GM21723 (cell line): ENCODE data around the gene SBNO2.

Experiments used
- ATAC-seq: cut with Tn5 transposase; IDR thresholded peaks from one replicate; pipeline ENCODE4 v1.9.1; 2021; ENCODE audit warnings: mild to moderate bottlenecking, moderate library complexity; ENCODE audit not compliant: unreplicated experiment

Gene SBNO2

DNA sequence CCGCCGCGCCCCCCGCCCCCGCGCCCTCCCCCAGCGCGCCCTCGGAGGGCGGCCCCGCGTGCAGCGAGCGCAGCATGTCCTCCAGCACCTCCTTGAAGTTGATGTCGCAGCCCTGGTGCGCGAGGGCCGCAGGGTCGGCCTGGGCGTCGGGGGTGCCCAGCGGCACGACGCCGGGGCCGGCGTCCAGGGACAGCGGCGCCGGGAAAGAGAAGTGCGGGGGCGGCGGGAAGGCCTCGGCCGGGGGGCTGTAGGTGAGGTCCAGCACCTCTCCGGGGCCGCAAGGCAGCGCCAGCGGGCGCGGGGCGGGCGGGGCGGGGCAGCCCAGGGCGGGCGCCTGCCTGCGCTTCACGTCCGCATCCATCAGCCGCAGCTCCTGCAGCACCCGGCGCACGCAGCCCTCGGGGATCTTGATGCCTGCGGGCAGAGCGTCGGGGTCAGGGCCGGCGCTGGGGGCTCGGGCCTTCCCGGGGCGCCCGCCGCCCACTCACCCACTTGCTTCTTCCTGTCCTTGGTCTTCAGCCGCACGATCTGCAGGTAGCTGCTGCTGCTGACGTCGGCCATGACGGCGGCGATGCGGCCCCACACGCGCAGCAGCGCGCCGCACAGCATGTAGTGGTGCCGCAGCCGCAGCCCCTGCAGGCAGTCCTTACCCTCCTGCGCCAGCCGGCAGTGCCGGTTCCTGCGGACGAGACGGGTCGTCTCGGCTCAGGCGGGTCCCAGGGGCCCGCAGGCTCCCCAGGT is 65.6 kb downstream of the SBNO2 start:
- ATAC-seq, result no peak

DNA sequence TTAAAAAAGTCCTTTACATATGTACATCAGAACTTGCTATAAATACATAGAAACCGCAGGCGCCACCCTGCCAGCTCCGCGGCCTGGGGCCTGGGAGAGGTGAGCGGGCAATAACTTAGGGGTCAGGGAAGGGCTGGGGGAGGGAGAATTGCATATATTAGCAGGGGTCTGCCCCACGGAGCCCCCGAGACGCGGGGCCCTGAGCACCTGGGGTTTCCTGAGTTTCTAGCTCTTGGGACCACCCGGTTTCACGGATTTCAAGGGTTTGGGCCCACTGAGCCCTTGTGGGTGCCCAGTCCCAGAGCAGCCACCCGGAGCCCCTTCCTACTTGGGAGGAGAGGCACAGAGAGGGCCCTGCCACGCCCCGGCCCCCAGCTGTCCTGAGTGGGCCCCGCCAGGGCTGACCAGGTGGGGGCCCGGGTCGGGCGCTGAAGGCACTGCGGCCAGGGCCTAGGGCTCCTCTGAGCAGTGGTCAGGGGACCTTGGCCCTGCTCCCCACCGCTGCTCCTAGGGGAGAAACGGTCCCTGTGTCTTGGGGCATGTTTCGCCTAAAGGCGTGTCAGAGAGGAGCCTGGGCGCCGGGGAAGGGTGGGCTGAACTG is 66.3 kb downstream of the SBNO2 start:
- no peak for ATAC-seq

DNA sequence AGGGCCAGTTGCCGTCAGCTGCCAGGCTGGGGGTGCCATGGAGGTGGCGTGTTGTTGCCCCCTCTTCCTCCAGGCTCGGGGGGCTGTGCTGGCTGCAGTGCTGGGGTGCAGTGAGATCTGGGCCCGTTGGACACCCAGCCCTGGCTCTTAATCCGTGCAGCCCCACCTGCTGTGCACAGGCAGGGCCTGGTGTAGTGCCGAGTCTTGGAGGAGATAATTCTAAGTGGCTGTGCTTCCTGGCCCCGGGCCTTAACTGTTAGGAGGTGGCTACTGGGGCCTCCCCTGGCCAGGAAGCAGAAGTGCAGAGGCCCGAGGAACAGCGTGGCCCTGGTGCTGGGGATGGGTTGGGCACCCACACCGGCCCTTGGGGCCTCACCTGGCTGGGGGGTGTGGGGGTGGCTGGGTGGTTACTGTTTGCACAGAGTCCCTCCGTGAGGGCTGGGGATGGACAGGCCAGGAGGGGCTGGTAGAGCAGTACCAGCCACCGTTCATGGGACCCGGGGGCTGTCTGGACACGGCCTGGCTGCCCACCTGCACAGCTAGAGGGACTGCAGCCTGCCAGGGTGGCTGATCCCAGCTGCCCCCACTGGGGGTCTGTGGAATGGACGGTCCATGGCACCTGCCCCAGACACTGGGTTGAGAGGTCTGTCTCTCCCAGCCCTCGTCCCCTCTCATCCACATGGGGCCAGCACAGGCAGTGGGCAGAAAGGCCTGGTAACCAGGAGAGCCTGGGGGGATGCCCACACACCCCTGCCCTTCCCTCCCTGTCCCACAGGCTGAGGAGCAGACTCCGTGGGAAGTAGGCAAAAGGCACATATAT is 67.0 kb downstream of the SBNO2 start:
- no peak for ATAC-seq

DNA sequence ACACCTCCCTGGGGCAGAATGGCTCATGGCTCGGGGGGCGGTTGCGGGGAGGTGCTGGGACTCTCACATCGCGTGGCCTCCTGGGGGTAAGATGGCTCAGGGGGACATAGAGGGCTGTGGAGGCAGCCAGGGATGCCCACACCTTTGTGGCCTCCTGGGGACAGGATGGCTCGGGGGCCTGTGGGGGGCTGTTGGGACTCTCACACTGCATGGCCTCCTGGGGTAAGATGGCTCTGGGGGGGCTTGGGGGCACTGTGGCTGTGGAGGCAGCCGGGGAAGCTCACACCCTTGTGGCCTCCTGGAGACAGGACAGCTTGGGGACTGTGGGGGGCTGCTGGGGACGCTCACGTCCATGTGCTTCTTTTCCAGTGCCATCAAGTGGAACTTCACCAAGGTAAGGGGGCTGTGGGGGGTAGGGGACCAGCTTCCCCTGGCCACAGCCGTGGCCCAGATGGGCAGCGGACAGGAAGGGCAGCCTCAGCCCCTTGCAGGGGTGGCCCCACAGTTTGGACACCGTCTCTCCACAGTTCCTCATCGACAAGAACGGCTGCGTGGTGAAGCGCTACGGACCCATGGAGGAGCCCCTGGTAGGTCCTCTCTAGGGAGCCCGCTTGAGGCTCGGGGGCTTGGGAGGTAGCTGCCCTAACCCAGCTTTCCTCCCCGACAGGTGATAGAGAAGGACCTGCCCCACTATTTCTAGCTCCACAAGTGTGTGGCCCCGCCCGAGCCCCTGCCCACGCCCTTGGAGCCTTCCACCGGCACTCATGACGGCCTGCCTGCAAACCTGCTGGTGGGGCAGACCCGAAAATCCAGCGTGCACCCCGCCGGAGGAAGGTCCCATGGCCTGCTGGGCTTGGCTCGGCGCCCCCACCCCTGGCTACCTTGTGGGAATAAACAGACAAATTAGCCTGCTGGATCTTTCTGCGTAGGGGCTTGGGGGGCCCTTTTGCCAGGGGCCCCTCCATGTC is 67.9 kb downstream of the SBNO2 start:
- no peak for ATAC-seq

DNA sequence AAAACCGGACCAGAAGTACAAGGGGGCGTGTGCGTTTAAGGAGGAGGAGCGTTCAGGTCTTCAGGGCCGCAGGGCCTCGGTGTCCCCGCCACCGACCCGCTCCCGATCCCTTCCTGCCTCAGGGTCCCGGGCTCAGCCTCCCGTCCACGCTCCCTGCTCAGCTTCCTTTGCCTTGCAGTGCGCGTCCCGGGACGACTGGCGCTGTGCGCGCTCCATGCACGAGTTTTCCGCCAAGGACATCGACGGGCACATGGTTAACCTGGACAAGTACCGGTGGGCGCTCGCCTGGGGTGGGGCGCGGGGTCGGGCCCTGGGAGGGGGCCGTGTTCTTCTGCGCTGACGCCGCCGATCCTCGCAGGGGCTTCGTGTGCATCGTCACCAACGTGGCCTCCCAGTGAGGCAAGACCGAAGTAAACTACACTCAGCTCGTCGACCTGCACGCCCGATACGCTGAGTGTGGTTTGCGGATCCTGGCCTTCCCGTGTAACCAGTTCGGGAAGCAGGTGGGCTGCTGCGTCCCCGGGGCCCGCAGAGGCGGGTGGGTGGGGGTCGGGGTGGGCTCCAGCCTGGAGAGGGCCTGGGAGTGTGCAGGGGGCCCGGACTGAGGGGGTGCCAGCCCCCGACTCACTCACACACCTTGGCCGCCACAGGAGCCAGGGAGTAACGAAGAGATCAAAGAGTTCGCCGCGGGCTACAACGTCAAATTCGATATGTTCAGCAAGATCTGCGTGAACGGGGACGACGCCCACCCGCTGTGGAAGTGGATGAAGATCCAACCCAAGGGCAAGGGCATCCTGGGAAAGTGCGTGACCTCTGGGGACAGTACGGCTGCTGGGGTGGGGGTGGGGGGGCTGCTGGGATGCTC is 68.8 kb downstream of the SBNO2 start:
- no peak for ATAC-seq

DNA sequence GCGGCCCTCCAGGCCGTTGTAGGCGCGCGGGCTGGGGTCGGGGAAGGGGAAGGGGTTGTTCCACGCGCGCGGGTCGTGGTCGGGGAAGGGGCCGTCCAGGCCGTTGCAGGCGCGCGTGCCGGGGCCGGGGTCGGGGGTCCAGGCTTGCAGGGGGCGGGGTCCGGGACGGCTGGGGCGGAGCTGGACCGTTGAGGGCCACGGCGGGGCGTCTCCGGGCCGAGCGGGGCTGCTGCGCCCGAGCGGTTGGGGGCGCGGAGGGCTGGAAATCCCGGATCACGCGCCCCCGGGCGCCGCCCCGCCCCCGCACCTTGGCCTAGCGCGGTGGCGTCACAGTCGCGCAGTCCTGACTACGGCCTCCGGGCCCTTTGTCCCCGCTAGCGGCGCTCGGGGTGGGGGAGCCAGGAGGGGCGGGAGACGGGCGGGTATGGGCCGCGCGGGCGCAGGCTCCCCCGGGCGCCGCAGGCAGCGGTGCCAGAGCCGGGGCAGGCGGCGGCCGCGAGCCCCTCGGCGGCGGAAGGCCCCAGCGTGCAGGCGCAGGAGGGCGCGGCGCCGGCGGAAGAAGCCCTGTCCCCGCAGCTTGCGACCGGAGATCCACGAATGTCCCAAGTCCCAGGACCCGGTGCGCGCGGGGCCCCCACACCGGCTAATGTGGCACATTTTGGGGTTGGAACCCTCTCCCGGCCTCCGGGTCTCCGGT is 69.6 kb downstream of the SBNO2 start:
- peak; percentile 27 for ATAC-seq

DNA sequence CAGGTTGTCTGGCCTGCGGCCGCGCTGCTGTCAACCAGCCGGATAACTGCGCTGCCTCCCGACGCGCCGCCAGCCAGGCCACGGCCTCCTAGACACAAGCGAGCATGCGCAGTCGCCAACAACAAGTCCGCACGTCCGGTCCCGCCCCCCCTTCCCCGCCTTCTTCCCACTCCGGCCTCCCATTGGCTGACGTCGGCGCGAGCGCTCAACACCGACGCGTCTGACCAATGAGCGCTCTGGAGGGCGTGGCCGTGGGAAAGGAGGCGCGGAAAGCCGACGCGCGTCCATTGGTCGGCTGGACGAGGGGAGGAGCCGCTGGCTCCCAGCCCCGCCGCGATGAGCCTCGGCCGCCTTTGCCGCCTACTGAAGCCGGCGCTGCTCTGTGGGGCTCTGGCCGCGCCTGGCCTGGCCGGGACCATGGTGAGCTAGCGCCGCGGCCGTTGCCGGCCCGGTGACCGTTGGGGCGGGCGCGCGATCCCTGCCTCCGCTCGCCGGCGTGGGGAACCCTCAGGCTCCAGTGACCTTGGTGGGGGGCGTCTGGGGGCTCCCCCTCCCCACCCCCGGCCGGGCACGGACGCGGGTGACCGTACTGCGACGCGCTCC is 70.3 kb downstream of the SBNO2 start, which contains the start of gene GPX4:
Gene GPX4, plus strand, starts transcription at position 287 of the 603 bp plus-strand sequence. Its CDS starts 50 bp downstream, at position 337.
- ATAC-seq, result peak; percentile 48

DNA sequence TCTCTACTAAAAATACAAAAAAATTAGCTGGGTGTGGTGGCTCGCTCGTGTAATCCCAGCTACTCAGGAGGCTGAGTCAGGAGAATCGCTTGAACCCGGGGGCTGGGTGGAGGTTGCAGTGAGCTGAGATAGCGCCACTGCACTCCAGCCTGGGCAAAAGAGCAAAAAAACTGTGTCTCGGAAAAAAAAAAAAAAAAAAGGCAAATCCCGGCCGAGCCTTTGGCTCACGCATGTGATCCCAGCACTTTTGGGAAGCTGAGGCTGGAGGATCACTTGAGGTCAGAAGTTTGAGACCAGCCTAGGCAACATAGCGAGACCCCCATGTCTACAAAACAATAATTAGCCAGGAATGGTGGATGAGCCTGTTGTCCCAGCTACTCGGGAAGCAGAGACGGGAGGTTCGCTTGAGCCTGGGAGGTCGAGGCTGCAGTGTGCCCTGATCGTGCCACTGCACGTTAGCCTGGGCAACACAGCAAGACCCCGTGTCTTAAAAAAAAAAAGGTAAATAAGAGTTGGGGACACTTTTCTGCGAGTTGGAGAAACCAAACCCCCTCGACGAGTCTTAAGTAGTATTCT is 70.8 kb downstream of the SBNO2 start:
- ATAC-seq, result no peak

DNA sequence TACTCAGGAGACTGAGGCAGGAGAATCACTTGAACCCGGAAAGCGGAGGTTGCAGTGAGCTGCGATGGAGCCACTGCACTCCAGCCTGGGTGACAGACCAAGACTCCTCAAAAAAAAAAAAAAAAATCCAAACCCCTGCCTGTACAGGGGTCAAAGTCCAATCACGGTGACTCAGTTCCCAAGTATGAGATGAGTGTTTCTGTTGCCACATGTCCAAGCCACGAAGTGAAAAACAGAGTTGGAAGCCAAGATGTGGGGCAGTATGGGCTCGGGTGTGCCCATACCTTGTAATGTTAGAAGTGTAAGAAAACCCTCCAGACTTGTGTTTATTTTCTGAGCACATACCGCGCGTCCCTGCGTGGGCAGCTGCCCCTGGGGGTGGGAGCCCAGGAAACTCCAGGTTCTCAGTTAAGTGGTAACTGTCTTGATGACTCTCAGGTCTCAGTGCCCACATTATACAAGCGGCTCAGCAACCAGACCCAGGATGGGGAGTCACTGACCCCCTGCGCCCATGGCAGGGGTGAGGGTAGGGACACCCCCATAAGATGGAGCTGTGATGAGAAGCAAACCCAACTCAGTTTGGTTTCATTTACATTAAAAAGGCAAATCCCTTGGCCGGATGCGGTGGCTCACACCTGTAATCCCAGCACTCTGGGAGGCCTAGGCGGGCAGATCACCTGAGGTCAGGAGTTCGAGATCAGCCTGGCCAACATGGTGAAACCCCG is 71.5 kb downstream of the SBNO2 start:
- ATAC-seq, result no peak

DNA sequence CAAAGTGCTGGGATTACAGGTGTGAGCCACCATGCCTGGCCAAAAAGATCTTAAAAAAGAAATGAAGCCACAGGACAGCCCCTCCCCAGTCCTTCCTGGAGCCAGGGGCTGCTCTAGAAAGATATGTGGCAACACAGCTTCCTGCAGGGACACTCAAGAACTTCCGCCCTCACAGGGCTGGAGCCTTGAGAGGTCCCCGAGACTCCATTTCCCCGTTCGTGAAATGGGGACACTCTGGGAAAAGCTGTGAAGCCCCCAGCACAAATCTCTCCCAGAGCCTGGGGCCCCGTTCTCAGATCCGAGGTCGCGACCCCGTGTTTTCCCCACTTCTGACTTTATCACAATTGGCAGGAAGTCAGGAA is 72.8 kb downstream of the SBNO2 start:
- no peak for ATAC-seq

DNA sequence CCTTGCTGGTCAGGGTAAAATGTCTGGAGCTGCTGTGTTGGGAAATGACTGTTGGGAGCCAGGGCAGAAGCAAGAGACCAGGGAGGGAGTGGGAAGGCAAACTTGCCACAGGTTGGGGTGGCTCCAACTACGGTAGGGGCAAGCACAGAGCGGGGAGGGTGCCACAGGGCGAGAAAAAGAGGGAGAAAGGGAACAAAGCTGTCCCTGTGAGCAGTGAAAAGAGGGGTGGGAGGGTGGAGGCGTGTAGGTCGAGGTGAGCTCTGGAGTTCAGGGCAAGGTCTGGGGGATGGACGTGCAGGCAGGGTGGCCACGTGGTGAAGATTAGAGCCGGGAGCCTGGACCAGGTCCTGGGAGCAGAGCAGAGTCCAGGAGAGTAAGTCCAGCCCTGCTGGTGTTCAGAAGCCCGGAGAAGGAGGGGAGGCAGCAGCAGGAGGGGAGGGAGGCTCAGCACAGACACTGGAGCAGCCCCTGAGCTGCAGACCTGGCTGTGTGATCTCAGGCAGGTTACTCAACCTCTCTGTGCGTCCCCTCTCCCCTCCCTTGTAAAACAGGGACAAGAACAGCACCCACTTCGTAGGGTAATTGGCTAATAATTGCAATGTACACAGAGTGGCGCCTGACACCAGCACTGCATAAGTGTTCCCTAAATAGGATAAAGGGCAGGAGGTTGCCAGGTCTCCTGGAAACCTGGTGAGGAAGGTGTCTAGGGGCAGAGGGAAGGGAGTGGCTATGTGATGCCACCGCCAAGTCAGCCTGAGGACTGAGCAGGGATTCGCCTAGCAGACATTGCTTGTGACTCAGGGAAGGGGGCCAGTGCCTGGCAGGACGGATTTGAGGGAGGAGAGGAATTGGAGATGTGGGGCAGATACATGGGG is 75.7 kb downstream of the SBNO2 start:
- no peak for ATAC-seq

DNA sequence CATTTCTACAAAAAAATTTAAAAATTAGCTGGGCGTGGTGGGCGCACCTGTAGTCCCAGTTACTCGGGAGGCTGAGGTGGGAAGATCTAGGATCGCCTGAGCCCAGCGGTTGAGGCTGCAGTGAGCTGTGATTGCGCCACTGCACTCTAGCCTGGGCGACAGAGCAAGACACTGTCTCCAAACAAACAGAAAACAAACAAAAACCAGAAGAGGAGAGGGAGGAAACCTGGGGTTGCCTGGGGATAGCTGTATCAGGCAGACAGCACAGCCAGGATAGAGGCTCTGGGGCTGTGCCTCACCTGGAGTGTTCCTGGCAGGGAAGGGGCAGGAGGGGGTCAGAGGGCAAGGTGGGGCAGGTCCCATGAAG is 76.3 kb downstream of the SBNO2 start:
- ATAC-seq, result no peak

DNA sequence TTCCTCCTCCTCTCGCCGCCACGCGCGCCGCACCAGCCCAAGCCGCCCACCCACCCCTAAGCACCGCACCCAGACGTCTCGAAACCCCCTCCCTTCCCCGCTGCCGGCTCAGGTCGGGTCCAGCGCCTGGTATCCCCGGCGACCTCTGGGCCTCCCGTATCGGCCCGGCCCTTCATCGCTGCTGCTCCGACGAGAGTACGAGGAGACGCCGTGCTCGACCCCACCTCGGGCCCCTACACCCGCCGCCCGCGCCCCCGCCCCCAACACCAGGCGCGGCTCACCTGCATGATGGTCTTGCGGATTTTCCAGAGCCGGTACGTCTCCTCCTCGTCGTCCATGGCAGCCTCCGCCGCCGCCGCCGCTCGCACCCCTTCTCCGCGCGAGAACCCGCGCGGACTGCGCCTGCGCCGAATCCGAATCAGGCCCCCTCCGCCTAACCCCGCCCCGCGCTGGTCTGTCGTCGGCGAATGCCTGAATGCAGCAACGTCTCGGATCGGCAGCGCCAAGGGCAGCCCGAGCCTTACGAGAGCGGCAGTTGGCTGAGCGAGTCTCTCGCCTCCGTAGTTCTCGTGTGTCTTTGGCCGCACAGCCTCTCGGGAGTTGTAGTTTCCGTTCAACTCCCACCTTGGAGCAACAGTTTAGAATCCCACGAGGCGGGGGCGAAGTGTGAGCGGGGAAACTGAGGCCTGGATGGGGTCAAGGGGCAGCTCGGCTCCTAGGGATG is 78.9 kb downstream of the SBNO2 start, which contains the start of gene POLR2E:
Gene POLR2E, minus strand, starts transcription at position 398 of the 724 bp plus-strand sequence. Its CDS starts 60 bp downstream, at position 338.
- ATAC-seq, result peak; percentile 71

DNA sequence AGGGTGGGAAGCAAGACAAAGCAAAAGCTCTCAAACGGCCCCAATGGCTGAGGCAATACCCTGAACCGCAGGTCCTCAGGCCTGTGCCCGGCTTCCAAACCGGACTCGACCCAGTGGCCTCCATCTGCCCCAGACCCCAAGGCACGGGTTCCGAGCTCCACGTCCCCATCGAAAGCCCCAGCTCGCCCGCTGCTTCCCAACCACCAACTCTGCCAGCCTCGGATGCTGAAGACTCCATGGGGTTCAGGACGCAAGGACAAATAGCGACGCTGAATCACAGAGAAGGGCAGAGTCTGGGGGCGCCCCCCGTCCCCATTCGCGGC is 79.5 kb downstream of the SBNO2 start:
- no peak for ATAC-seq

DNA sequence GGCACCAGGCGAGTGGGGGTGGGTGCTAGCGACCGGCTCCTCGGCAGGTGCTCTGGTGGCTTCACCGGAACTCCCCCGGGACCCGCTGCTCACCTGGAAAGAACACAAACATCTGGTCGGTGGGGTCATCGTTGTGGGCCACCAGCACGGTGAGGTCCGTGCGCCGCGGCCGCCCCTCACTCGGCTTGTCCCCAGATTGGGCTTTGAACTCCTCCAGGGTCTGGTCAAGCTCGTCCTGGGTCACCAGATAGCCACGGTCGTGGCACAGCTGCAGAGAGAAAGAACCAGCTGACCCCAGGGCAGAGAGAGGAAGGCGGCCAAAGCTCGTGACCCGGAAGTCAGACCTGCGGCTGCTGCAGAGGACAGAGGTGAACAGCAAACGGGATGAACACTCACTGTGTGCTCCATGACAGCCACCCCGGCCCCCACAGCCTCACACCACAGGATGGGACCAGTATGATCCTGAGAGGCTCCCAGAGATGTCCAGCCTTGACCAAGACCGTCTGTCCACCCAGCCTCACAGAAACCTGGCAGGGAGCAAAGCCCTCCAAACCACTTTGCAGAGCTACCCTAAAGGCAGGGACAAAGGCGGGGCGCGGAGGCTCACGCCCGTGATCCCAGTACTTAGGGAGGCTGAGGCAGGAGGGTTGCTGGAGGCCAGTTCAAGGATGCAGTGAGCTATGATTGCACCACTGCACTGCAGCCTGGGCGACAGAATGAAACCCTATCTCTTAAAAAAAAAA is 80.1 kb downstream of the SBNO2 start:
- ATAC-seq, result no peak

DNA sequence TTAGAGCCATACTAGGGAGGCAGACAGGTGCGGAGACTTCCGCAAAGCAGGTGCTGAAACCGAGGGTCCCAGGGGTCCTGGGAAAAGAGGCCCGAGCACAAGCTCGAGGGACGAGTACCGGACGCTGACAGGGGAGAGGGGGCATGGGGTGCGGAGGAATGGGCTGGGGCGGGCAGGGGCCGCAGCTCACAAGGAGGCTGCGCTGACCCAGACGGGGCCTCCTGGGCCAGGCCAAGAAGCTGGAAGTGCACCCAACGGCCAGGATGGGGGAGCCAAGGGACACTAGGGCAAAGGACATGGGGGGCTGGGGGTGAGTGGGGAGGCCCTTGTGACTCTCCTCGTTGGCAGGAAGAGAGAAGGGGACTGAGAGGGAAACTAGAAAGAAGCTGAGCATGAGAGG is 80.7 kb downstream of the SBNO2 start:
- ATAC-seq, result no peak
